Panc1 (cell line): ENCODE results near the gene APOBEC3B. TPM values are rescaled to one million over a fixed set of nuclear protein-coding genes. Genes with fewer than 3 reads are reported as not detected.
"Not testable (repeated sequence)": the region's sequence is repeated elsewhere in the genome, so short reads cannot be mapped to it uniquely, and the experiment has no call there.

Experiments
- ATAC-seq: fragments of 200-7000 bp; cut with Tn5 transposase; 2 replicates; pipeline ENCODE4 v1.9.1; 2020; ENCODE audit warnings: mild to moderate bottlenecking, moderate library complexity
- BruUV-seq: library from RNA; stranded (reverse); fragments of 400-500 nt; replicated peaks from 2 replicates; lab custom pipeline; 2021; lab: Mats Ljungman, UMichigan
- CTCF ChIA-PET: fragments of 300-600 bp; sonication (Branson Sonifier 250); formaldehyde crosslinking; loops from one replicate; lab custom pipeline; 2022; ENCODE audit warnings: antibody characterized with exemption; lab: Charles Lee
- POLR2A ChIA-PET: fragments of 300-600 bp; sonication (Branson Sonifier 250); formaldehyde crosslinking; loops from one replicate; lab custom pipeline; 2022; ENCODE audit warnings: antibody characterized with exemption; lab: Charles Lee
- DNase-seq: peaks from one replicate; pipeline ENCODE4 v3.0.0-alpha.2; 2010; ENCODE audit warnings: low read depth, low spot score
- H3K27ac ChIP-seq: 2 replicates; pipeline ENCODE4 v1.5.1; 2011; ENCODE audit warnings: mild to moderate bottlenecking, low read length, inconsistent platforms
- H3K27me3 ChIP-seq: fragments of 200-500 bp; sonication (Bioruptor generic); 2 replicates; pipeline ENCODE4 v1.6.0; 2014; ENCODE audit warnings: low read length, inconsistent platforms; ENCODE audit not compliant: control insufficient read depth, insufficient read depth
- H3K36me3 ChIP-seq: fragments of 200-500 bp; sonication (Bioruptor generic); 2 replicates; pipeline ENCODE4 v1.5.1; 2014; ENCODE audit warnings: inconsistent platforms, mild to moderate bottlenecking, low read length, moderate library complexity; ENCODE audit not compliant: control insufficient read depth, insufficient read depth
- H3K4me1 ChIP-seq: 2 replicates; pipeline ENCODE4 v1.5.1; 2011; ENCODE audit warnings: inconsistent platforms, mild to moderate bottlenecking, low read length, moderate library complexity; ENCODE audit not compliant: control insufficient read depth, insufficient read depth
- H3K4me3 ChIP-seq, 2 experiments: 2 replicates each; pipeline ENCODE4 v1.5.1; 2011 to 2012; ENCODE audit warnings: low read depth in 2 of 2, low read length in 2 of 2, mild to moderate bottlenecking in 2 of 2, inconsistent platforms in 1 of 2, moderate library complexity in 1 of 2
- H3K9me3 ChIP-seq: fragments of 200-500 bp; sonication (Bioruptor generic); 2 replicates; pipeline ENCODE4 v1.5.1; 2014; ENCODE audit warnings: low read depth, mild to moderate bottlenecking, inconsistent platforms, low read length, moderate library complexity; ENCODE audit not compliant: control insufficient read depth, insufficient read depth
- POLR2AphosphoS5 ChIP-seq: IDR thresholded peaks from 2 replicates; pipeline ENCODE4 v1.6.1; 2012; ENCODE audit warnings: mild to moderate bottlenecking, low read depth, low read length, moderate library complexity
- SIN3A ChIP-seq: IDR thresholded peaks from 2 replicates; pipeline ENCODE4 v1.6.1; 2012; ENCODE audit warnings: low read depth, mild to moderate bottlenecking, low read length, moderate library complexity, borderline replicate concordance; ENCODE audit not compliant: insufficient read depth
- TCF7L2 ChIP-seq: IDR thresholded peaks from 2 replicates; pipeline ENCODE4 v1.6.1; 2011; ENCODE audit warnings: mild to moderate bottlenecking, low read depth, low read length, inconsistent platforms
- in situ Hi-C: cut with HindIII; loops from 2 replicates; pipeline ENCODE4 v1.10.0; 2016; ENCODE audit warnings: low sequenced_read_pairs, low pct_unique_long_range_greater_than_20kb
- intact Hi-C: fragments of 100-400 bp; cut with micrococcal nuclease; formaldehyde crosslinking; loops from one replicate; pipeline ENCODE4 v1.10.0; 2022; ENCODE audit not compliant: unreplicated experiment
- total RNA-seq: library from RNA; stranded (reverse); gene quantifications from one replicate; pipeline ENCODE4 v1.2.1, GENCODE V29; 2021; ENCODE audit not compliant: unreplicated experiment
- TF ChIP-seq, protein P1 (sequence below), 2 experiments: IDR thresholded peaks; 2 replicates each; pipeline ENCODE4 v1.6.1; 2011 to 2012; ENCODE audit warnings: low read depth in 2 of 2, control low read depth in 1 of 2, low read length in 1 of 2, mild to moderate bottlenecking in 1 of 2, moderate library complexity in 1 of 2; ENCODE audit not compliant: insufficient read depth in 1 of 2

Gene APOBEC3B
- total RNA-seq, 1 experiment from 2014 or later = 15.6 TPM

GRCh38 chr22:39040538-39041296 is 58.6 kb downstream of the APOBEC3B start, which contains the start of gene APOBEC3F:
Gene APOBEC3F (plus strand): TSS chr22:39040864. CDS start chr22:39040961, 97 bp downstream.
- H3K27me3 ChIP-seq, H3K36me3 ChIP-seq, DNase-seq, BruUV-seq, intact Hi-C loops, H3K9me3 ChIP-seq, H3K4me1 ChIP-seq, CTCF ChIA-PET, POLR2A ChIA-PET, in situ Hi-C loops: not testable (repeated sequence)
- peak within 1 kb of the TSS; percentile 41 to 63 for H3K4me3 ChIP-seq
- peak; percentile 95 for ATAC-seq
- H3K27ac ChIP-seq = peak within 1 kb of the TSS; percentile 63

DNA sequence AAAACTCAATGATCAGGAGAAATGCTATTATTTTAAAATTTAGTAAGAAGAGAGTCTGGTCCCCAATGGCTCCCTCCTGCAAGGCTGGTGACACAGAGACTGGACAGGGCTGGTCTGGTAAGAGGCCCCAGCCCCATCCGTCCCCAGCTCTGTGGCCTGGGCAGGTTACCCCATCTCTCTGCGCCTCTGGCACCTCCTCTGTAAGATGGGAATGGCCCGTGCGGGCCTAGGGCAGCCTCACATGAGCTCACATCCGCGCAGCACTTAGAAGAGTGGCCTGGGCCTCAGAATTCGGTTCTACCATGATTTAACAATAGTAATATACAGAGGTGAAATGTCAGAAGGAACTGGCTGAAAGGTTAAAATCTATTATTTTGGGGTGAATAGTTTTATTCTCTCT is 59.8 kb downstream of the APOBEC3B start:
- CTCF ChIA-PET = no interaction called here
- Histone ChIP-seq H3K36me3 (no peaks in the 10 kb centered on the region), H3K4me1 (no peaks in the 10 kb centered on the region), H3K9me3 (no peaks in the 10 kb centered on the region), H3K4me3 (no peak overlapping the region), H3K27me3 (no peaks in the 10 kb centered on the region), H3K27ac (no peak overlapping the region)
- in situ Hi-C loops = no loop called here
- no peak for ATAC-seq
- intact Hi-C loops = no loop called here
- no TSS peak for BruUV-seq
- POLR2A ChIA-PET = interaction anchor here (0.7 kb wide), 2 partner anchors 163 to 476 kb away, joined by 3 to 8 read pairs; no protein-coding TSS in a partner anchor
- TF ChIP-seq SIN3A (no peak), POLR2AphosphoS5 (no peak), TCF7L2 (no peak)
- TF ChIP-seq, protein P1, sequence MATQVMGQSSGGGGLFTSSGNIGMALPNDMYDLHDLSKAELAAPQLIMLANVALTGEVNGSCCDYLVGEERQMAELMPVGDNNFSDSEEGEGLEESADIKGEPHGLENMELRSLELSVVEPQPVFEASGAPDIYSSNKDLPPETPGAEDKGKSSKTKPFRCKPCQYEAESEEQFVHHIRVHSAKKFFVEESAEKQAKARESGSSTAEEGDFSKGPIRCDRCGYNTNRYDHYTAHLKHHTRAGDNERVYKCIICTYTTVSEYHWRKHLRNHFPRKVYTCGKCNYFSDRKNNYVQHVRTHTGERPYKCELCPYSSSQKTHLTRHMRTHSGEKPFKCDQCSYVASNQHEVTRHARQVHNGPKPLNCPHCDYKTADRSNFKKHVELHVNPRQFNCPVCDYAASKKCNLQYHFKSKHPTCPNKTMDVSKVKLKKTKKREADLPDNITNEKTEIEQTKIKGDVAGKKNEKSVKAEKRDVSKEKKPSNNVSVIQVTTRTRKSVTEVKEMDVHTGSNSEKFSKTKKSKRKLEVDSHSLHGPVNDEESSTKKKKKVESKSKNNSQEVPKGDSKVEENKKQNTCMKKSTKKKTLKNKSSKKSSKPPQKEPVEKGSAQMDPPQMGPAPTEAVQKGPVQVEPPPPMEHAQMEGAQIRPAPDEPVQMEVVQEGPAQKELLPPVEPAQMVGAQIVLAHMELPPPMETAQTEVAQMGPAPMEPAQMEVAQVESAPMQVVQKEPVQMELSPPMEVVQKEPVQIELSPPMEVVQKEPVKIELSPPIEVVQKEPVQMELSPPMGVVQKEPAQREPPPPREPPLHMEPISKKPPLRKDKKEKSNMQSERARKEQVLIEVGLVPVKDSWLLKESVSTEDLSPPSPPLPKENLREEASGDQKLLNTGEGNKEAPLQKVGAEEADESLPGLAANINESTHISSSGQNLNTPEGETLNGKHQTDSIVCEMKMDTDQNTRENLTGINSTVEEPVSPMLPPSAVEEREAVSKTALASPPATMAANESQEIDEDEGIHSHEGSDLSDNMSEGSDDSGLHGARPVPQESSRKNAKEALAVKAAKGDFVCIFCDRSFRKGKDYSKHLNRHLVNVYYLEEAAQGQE (IDR thresholded peaks at IDR 0.05; ENCODE audit: insufficient read depth in 1 of 2, low read depth in 2 of 2, low read length in 1 of 2) = no peak
- DNase-seq = no peak

Other genes starting within 250 kb of the APOBEC3B start
- 45.1 TPM for gene SUN2, start 226.3 kb upstream of the APOBEC3B start, total RNA-seq
- gene DNAL4, start 188.2 kb upstream of the APOBEC3B start, total RNA-seq = 10.5 TPM
- 32.6 TPM for gene NPTXR, start 138.3 kb upstream of the APOBEC3B start, total RNA-seq
- gene CBX6, start 110.1 kb upstream of the APOBEC3B start, total RNA-seq = 98.4 TPM
- not detected for gene APOBEC3A, start 24.7 kb upstream of the APOBEC3B start, total RNA-seq
- 12.7 TPM for gene APOBEC3C, start 31.9 kb downstream of the APOBEC3B start, total RNA-seq
- gene APOBEC3D, start 38.8 kb downstream of the APOBEC3B start, total RNA-seq = 3.3 TPM
- 7.7 TPM for gene APOBEC3F, start 58.5 kb downstream of the APOBEC3B start, total RNA-seq
- 4.8 TPM for gene APOBEC3G, start 94.9 kb downstream of the APOBEC3B start, total RNA-seq
- not detected for gene APOBEC3H, start 114.9 kb downstream of the APOBEC3B start, total RNA-seq
- gene CBX7, start 170.3 kb downstream of the APOBEC3B start, total RNA-seq = 14.5 TPM